Measurements from ENCODE around the gene ARID5A. TPM values are rescaled to one million over a fixed set of nuclear protein-coding genes. Genes with fewer than 3 reads are reported as not detected.
"Not testable (repeated sequence)": the region's sequence is repeated elsewhere in the genome, so short reads cannot be mapped to it uniquely, and the experiment has no call there.

The ARID5A gene
- total RNA-seq, 1 donor from 2014 or later = 38.8 TPM

- no peak for TF ChIP-seq CTCF (IDR thresholded peaks at IDR 0.05; ENCODE audit: insufficient read depth, low read length, poor library complexity, severe bottlenecking)
- no peak for DNase-seq (ENCODE audit: low read depth)
- Histone ChIP-seq H3K4me3 (ENCODE audit: low read depth, low read length) (no peak overlapping the region), H3K36me3 (ENCODE audit: control insufficient read depth, insufficient read depth, low read length) (no peaks in the 10 kb centered on the region), H3K27me3 (ENCODE audit: control insufficient read depth, insufficient read depth, low read length) (no peaks in the 10 kb centered on the region)
Observed at GRCh38 chr2:96553176-96553956, 16.8 kb downstream of the ARID5A start.

GRCh38 chr2:96553957-96554292 is 17.4 kb downstream of the ARID5A start:
- not testable (repeated sequence) for DNase-seq (ENCODE audit: low read depth); H3K36me3 ChIP-seq (ENCODE audit: control insufficient read depth, insufficient read depth, low read length); H3K4me3 ChIP-seq (ENCODE audit: low read depth, low read length); H3K27me3 ChIP-seq (ENCODE audit: control insufficient read depth, insufficient read depth, low read length)

- Histone ChIP-seq H3K27me3 (ENCODE audit: control insufficient read depth, insufficient read depth, low read length) (no peaks in the 10 kb centered on the region), H3K4me3 (ENCODE audit: low read depth, low read length) (no peak overlapping the region), H3K36me3 (ENCODE audit: control insufficient read depth, insufficient read depth, low read length) (no peaks in the 10 kb centered on the region)
- DNase-seq (ENCODE audit: low read depth) = no peak
- peak; percentile 92 for TF ChIP-seq CTCF (IDR thresholded peaks at IDR 0.05; ENCODE audit: insufficient read depth, low read length, poor library complexity, severe bottlenecking)
Observed at GRCh38 chr2:96554293-96555145, 18.0 kb downstream of the ARID5A start.

- H3K27me3 ChIP-seq (ENCODE audit: control insufficient read depth, insufficient read depth, low read length) = no peaks in the 10 kb centered on the region
- no peak for DNase-seq (ENCODE audit: low read depth)
- H3K36me3 ChIP-seq (ENCODE audit: control insufficient read depth, insufficient read depth, low read length) = no peaks in the 10 kb centered on the region
- no peak overlapping the region for H3K4me3 ChIP-seq (ENCODE audit: low read depth, low read length)
- TF ChIP-seq CTCF (IDR thresholded peaks at IDR 0.05; ENCODE audit: insufficient read depth, low read length, poor library complexity, severe bottlenecking) = no peak
Observed at GRCh38 chr2:96555146-96555610, 18.6 kb downstream of the ARID5A start.

- Histone ChIP-seq H3K4me3 (ENCODE audit: low read depth, low read length) (no peak overlapping the region), H3K27me3 (ENCODE audit: control insufficient read depth, insufficient read depth, low read length) (no peaks in the 10 kb centered on the region), H3K36me3 (ENCODE audit: control insufficient read depth, insufficient read depth, low read length) (no peaks in the 10 kb centered on the region)
- DNase-seq (ENCODE audit: low read depth) = peak; percentile 98
- no peak for TF ChIP-seq CTCF (IDR thresholded peaks at IDR 0.05; ENCODE audit: insufficient read depth, low read length, poor library complexity, severe bottlenecking)
Observed at GRCh38 chr2:96556441-96557330, 20.1 kb downstream of the ARID5A start.

GRCh38 chr2:96557421-96557820 is 20.9 kb downstream of the ARID5A start:
- not testable (repeated sequence) for H3K27me3 ChIP-seq (ENCODE audit: control insufficient read depth, insufficient read depth, low read length); H3K4me3 ChIP-seq (ENCODE audit: low read depth, low read length); DNase-seq (ENCODE audit: low read depth); H3K36me3 ChIP-seq (ENCODE audit: control insufficient read depth, insufficient read depth, low read length)

Data from kidney epithelial cell (primary cell).